HG03025 (cell line): ENCODE results near the gene GALNT12.
A peak's percentile ranks its signal among the peaks of the same experiment; 100 is the strongest.

Experiments used
- ATAC-seq: cut with Tn5 transposase; IDR thresholded peaks from one replicate; pipeline ENCODE4 v1.9.1; 2021; ENCODE audit warnings: mild to moderate bottlenecking, moderate library complexity; ENCODE audit not compliant: unreplicated experiment, low FRiP score

Gene GALNT12

GRCh38 chr9:98830554-98830953 is 23.1 kb downstream of the GALNT12 start:
- ATAC-seq: no peak

GRCh38 chr9:98831696-98832095 is 24.2 kb downstream of the GALNT12 start:
- ATAC-seq: no peak

DNA sequence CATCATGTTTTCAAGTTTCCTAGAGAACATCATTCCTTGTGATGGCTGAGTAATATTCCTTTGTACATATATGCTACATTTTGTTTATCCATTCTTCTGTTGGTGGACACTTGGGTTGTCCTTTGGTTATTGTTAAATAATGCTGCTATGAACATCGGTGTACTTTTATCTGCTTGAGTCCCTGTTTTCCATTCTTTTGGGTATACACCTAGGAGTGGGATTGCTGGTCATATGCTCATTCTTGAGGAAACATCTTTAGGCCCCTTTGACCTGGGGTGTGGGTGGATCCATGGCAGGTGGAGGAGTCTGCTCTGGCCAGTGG is 25.3 kb downstream of the GALNT12 start:
- no peak for ATAC-seq

DNA sequence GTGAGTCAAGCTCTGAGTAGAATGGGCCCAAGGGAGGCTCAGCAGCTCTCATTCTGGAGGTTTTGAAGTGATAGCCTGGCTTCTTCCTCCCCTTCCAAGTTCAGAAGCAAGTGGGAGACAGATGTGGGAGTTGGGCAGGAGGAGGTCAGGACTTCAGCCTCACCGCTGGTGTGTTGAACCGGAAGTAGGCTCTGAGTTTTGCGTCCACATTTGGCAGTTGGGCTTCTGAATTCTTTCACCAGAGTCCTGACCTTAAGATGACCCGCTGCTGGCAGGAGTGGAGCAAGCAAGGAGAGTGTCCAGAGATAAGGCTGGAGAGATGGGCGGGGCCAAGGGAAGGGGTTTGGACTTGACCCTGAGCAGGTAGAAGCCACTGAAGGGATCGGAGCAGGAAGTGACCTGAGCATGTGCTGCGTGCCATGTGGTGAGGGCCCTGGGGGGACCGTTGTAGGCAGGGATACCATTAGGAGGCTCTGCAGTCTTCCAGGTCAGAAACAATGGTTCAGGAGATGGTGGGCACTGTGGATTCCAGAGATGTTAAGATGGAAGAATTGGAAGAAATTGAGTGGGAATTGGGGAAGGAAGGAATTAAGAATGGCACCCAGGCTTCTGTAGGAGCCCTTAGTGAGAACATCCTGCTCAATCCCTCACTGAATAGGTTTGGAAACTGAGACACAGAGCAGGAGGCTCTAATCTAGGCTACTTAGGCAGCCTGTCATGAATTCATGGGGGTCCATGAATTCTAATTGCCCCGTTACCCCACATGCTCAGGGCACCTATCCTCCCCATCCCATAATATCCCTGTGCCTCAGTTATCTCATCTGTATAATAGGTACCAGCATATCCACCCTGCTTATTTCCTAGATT is 25.9 kb downstream of the GALNT12 start:
- no peak for ATAC-seq

GRCh38 chr9:98834386-98834785 is 26.9 kb downstream of the GALNT12 start:
- no peak for ATAC-seq

- no peak for ATAC-seq
Observed at GRCh38 chr9:98836206-98836605, 28.7 kb downstream of the GALNT12 start.

DNA sequence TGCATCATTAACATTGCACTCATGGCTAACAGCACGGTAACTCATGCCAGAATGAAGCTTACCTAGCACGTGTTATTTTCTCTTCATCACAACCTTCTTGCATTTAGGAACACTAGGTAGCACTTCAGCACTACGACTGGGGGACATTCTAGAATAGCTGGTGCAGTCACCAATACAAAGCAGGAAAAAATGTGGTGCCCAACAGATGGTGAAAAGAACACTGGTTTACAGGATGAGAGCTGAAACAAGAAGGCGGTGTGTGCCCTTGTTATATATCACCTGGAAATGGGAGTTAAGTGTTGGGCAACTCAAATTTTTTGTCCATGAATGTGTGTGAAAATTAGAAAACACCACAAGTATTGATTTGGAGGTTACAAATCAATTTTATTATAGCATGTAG is 30.0 kb downstream of the GALNT12 start:
- ATAC-seq: no peak

DNA sequence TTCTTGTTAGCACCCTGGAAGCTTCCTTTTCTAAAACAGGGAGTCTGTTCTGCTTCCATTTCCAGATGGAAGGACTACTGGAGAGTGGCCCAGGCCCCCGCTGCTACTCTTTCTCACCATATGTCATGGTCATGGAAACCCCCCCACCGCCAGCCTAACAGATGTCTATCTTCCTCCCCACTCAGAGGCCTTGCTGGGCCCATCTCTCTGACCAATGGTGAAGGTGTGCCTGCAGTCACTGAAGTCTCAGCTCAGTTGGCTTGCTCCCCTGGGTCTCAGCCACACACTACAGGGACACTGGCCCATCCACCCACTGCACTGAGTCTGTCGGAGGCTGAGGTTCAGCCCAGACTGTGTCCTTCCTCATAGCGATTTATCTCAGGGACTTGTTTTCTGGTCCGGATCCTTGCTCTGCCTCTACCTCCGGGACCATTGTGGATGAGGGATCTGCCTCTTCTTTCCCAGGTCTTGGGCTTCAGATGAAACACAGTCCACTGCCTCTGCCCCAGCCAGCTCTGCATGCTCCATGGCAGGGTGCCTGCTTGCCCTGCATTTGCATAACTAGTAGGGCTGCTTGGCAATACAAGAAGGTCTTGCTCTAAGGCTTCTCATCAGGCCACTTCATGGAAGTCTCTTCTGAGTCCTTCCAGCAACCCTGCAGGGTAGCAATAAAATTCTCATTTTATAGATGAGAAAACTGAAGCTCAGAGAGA is 30.8 kb downstream of the GALNT12 start:
- ATAC-seq: no peak

GRCh38 chr9:98838868-98839565 is 31.5 kb downstream of the GALNT12 start:
- ATAC-seq: no peak

GRCh38 chr9:98839724-98840123 is 32.3 kb downstream of the GALNT12 start:
- ATAC-seq: no peak

GRCh38 chr9:98842510-98842909 is 35.0 kb downstream of the GALNT12 start:
- no peak for ATAC-seq

- ATAC-seq: no peak
Observed at GRCh38 chr9:98846081-98846480, 38.6 kb downstream of the GALNT12 start.

DNA sequence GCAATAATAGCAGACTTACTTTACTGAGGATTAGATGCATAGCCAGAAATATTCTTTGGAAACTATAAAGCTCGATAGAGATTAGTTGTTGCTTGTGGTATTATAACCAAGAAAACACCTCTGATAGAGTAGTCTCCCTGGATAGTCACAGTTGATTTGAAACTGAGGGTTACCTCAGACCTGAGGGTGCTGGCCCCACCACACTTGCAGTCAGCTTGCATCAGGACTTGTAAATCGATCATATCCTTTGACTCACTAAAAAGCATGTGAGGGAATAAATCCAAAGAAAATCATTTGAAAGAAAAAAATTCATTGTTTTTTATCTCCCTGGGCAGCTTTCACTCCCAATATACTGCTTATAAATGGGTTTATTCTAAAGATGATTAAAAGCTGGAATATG is 39.4 kb downstream of the GALNT12 start:
- no peak for ATAC-seq

GRCh38 chr9:98848450-98849149 is 41.1 kb downstream of the GALNT12 start:
- peak; percentile 75 for ATAC-seq

DNA sequence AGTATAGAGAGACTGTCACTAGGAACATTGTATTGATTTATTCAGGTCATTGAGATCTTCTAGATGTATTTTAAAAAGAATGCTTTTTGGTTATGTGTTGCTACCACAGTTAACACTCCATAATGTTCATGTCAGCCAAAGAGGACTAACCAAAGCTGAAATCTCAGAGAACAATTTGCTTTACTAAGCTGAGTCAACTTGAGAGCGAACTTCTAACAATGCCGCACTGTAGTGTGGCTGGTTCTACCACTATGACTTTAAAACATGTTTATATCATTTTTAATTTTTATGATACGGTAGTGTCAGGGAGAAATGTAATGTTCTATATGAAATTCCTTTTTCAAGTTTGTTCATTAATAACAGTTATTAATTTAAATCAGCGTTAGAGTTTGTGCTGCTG is 42.1 kb downstream of the GALNT12 start:
- no peak for ATAC-seq

DNA sequence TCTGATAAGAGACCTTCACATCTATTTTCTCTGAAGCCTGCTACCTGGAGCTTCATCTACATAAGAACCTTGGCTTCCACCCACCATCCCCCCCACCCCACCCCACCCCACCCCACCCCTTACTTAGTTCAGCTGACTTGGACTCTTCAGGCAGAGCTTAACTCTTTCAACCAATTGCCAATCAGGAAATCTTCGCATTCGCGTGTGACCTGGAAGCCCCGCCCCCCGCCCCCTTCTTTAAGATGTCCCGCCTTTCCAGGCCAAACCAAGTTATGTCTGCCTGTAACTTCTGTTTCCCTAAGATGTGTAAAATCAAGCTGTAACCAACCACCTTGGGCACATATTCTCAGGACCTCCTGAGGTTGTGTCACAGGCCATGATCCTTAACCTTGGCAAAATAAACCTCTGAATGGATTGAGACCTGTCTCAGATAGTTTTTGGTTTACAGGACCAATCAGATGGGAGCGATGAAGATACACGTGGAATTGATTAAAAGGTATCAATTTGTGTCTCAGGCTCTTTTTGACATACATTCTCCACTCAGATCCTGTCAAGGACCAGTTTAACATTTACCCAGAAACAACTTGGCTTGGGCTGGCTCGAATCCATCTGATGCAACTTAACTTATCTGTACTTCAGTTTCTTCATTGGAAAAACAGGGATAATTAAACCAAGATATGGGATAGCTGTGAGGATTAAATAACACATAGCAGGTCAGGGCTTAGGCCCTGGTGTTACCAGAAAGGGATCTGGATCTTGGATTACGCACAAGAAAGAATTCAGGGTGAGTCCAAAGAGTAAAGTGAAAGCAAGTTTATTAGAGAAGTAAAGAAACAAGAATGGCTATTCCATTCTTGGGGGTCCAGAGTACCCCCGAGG is 43.6 kb downstream of the GALNT12 start:
- no peak for ATAC-seq

DNA sequence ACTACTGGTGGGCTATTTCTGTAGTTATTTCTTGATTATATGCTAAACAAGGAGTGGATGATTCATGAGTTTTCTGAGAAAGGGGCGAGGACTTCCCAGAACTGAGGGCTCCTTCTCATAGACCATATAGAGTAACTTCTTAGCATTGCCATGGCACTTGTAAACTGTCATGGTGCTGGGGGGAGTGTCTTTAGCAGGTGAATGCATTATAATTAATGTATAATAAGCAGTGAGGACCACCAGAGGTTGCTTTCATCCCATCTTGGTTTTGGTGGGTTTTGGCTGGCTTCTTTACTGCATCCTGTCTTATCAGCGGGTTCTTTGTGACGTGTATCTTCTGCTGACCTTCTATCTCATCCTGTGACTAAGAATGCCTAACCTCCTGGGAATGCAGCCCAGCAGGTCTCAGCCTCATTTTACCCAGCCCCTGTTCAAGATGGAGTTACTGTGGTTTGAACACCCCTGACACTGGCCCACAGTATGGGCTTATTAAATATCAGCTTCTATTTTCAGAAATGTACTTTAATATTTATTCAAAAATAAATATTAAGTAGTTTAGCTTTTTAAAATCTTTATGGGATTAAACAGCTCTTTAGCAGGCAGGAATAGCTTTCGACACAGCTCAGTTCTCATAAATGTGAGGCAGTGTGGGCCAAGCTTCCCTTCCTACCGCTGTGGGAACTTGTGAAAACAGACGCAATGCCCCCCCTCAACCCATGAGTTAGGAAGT is 44.4 kb downstream of the GALNT12 start:
- no peak for ATAC-seq

DNA sequence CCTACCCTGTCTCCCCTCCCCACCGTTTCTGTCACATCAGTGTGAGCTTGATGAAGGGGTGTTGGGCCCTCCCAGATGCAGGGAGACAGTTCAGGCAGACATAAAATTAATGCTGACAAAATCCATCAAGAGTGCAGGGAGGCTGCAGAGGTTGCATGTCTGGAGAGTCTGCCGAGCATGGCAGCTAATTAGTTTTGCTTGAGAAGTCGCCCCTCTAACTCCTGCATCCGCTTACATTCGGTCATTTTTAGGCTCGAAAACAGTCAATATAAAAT is 44.9 kb downstream of the GALNT12 start:
- ATAC-seq: no peak

DNA sequence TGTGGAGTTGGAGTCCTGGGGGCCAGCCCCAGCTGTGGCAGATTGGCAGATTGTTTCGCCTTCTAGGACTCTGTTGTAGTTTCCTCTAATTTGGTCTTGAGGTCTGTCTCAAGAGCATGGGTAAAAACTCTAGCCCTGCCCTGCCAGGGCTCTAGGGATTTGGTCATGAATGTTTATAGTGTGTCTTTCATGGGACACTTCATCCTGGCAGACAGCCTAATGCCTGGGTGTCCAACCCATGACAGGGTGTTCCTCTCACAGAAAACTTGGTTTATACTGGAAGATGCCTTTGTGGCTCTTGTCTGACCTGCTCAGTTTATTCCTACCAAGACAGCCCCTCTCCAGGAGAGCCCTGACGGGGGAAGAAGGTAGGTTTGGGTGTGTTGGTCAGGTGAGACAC is 45.5 kb downstream of the GALNT12 start:
- ATAC-seq: no peak

DNA sequence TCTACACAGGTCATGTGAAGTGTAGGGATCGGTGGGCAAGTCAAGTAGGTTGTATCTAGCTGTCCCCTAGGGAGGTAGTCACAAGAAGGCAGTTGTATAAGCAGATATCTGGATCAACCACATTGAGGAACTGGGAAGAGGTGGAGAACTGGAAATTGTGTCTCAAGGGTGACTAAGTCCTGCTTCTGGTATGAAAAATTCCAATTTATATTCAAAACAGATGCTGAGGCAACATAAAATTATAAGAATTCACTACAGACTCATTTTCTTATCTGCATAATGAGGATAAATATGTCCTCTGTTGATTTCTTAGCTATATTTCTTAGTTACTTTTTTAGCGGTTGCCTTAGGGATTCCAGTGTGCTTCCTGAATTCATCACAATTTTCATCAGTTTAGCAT is 46.8 kb downstream of the GALNT12 start:
- no peak for ATAC-seq
